ENCODE measurements around the gene TMEM43.

Gene TMEM43

DNA sequence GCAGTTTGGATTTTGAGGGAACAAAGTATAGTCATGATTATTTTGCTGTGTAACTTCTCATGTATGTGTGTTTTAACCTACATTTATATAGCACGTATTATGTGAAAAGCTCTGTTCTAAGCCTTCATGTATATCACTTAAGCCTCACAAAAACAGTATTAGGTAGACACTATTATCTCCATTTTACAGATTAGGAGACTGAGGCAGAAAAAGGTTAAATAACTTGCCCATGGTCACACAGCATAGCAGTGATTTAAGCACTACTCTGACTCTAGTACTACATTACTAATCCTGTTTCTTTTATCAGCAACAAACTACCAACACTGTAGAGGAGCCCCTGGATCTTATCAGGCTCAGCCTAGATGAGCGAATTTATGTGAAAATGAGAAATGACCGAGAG lies 56.4 kb downstream of the TMEM43 start:
- DNase-seq = no peak

DNA sequence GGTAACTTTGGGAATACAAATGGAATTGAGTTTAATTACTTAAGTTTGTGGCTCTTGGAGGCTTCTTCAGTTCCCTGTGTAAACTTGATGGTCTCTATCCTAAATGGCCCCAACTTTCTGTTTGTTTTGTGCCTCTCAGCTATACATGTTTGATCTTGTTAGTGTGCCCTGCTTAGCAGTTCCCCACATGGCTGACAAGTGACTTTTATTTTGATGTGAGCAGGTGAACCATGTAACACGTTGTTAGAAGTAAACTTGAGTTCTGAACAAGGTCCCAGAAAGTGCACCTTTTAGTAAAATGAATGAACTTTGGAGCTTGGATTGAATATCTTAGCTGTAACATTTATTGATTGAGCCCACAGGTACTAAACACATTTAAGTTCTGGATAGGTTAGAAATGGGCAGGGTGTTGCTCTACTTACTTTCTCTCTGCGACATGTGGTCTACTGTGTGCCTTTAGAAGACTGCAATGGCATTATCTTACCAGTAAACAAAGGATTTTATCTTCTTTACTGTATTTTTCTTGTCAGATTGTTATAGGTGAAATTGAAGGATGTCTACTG lies 58.2 kb downstream of the TMEM43 start:
- DNase-seq = no peak

DNA sequence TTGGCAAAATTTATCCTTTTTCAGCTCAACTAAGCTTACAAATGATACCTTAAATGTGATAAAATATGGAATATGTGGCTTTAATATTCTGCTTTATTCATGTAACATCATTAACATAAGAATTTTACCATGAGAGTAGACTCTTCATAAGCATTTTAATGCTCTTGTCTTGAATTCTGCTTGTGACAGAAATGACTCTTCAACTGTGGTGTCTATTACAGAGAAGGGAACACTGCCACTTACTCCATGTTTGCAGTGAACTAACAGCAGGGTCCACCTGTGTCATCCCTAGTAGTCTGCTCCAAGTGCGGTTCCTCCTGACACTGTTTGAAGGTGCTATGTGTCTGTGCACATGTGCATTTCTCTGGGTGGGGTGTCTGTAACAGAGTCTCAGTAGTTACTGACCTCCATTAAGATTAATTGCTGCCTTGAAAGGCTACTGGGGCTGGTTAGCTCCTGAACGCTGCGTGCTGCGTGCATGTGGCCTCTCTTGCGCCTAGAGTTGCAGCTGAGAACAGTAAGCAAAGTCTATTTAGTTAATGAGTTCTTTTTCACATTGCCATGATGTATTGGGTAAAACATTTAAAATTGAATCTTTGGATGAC lies 62.1 kb downstream of the TMEM43 start:
- DNase-seq = no peak

DNA sequence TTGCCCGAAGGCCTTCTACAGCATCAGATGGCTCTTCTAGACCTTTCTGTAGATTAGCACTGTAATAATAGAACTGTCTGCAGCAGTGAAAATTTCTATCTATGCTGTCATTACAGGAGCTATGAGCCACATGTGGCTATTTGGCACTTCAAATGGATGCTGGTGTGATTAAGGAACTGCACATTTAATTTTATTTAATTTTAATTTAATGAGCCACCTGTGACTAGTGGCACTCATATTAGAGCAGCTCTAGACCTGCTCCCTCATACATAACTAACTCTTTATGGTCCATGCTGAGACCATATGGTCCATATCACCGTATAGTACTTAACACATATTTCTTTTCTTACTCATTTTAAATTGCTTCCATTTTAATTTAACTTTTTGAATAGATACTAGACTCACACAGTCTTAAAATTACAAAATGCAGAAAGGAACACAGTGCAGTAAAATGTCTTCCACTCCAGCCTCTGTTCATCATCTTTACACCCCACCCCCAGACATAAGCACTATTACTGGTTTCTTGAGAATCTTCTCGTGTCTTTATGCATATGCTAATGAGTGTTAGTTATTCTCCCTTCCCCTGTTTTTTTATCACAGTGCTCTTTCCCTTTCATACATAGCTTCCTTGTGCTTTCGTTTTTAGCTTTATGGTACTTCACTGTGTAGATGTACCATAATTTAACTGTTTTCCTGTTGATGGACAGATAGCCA lies 63.3 kb downstream of the TMEM43 start:
- DNase-seq = no peak
